ENCODE measurements around the gene MYO18A.
"Not testable (repeated sequence)": the region's sequence is repeated elsewhere in the genome, so short reads cannot be mapped to it uniquely, and the experiment has no call there.

The MYO18A gene

DNA sequence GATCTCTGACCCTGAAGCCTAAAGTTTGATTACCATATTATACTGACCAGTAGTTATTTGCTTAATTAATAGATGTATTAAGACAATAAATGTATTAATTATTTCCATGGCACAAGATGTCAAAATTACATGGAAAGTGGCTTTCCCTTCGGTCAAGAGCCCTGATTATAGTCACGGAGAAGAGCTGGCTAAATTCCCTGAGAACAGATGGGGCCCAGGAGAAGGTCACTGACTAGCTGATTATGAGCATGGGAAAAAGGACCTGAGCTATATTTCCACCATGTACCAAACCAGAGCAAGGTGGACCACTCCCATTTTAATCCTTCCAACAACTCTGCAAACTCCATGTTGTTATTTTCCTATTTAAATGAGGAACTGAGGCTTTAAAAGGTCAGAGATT, 12.9 kb upstream of the MYO18A start:
- no peak for DNase-seq

GRCh38 chr17:29190592-29191207, 10.5 kb upstream of the MYO18A start:
- no peak for DNase-seq

- DNase-seq, result no peak
Measured at GRCh38 chr17:29190039-29190438, 9.8 kb upstream of the MYO18A start.

DNA sequence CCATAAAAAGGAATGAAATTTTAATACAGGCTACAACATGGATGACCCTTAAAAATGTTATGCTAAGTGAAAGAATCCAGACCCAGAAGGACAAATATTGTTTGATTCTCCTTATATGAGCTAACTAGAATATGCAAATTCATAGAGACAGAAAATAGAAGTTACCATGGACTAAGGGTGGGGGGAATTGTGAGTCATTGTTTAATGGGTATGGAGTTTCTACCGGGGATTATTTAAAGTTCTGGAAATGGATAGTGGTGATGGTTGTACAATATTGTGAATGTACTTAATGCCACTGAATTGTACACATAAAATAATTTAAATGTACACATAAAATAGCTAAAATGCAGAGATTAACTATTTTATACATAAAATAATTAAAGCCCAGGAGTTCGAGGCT, 9.2 kb upstream of the MYO18A start:
- no peak for DNase-seq

GRCh38 chr17:29181226-29181625, 1.0 kb upstream of the MYO18A start:
- no peak for DNase-seq

- DNase-seq, result no peak
Measured at GRCh38 chr17:29180788-29181160, 576 bp upstream of the MYO18A start.

DNA sequence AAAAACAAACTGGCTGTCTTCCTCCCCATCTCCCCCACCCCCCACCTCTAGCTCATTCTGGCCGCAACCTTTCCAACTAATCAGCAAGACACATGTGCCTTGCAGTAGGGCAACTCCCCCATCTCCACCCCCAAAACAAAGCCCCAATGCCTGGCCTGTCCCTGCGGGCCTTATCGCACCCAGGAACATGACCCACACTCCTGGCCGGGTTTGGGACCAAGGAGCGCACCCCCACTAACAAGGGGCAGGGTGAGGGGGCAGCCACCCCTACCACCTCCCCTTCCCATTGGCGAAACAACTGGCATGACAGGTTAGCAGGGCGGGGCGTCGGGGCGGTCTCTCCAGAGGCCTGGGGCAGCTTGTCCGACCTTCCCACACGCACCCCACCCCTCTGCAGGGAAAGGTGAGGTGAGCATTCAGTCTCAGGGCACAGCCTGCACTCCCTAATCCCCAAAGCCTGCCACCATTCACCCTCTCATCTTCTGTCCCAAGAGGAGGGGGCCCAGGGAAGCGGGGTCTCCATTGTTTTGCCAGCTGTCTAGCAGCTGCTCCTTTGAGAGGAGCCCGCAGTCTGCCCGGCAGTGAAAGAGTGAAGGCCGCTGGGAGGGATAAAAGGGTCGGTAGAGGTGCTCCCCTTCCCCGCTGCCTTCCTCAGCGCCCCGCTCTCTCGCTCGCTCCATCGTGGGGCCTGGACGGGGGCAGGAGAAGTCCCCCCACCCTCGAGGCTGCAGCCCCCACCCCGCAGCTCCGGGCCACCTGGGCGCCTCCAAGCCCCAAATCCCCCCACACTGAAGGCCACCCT, 765 bp downstream of the MYO18A start:
- peak; percentile 63 for DNase-seq

- DNase-seq, result peak; percentile 20
Measured at GRCh38 chr17:29178750-29179231, 1.4 kb downstream of the MYO18A start.

DNA sequence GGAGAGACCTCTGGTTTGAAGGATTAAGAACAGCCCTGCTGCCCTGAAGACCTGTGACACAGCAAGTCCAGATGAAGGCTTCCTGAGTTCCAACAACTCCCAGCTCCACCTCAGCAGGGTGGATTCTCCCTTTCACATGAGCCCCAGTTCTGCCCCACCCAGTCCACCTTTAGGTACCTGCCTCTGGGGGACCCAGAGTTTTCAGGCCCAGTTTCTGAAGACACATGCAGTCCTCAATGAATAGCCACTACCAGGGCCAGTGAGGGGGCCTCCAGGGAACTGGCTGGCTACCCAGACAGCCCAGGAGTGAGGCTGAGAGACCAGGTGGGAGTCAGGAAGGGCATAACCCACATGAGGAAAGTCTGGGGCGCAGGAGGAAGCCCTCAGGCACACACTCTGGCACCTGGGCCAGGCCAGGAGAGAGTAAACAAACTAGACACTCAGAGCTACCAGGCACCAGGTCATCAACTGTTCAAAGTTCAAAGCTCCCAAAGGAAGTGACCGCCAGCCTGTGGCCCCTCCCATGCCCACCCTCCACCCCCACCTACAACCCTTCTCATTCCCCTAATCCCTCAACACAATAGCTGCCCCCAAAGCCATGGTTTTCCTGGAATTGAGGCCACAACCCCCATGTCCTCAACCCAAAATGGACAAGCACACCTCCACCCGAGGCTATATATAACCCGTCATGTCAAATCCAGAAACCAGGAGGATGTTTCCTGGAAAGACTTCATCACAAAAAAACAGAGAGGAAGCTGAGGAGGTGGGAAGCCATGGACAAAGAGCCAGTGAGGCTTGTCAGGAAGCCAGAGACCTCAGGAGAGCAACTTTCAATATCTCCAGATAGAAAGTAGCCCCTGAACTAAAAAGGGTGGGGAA, 2.1 kb downstream of the MYO18A start:
- peak; percentile 37 for DNase-seq

DNA sequence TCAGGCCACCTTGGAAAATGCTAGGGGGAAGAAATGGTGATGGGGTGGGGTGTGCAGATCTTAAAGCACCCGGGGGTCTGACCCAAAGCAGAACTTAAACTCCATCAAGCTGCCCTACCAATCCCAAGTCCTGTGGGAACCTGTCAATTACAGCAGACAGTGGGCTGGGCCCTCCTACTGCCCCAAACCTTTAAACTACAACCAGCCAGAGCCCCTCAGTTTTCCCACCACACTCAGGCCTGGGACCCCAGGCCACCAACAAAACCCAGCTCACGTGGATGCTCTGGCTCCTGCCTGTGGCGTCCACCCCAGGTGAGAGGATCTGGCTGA, 2.7 kb downstream of the MYO18A start:
- DNase-seq, result no peak

DNA sequence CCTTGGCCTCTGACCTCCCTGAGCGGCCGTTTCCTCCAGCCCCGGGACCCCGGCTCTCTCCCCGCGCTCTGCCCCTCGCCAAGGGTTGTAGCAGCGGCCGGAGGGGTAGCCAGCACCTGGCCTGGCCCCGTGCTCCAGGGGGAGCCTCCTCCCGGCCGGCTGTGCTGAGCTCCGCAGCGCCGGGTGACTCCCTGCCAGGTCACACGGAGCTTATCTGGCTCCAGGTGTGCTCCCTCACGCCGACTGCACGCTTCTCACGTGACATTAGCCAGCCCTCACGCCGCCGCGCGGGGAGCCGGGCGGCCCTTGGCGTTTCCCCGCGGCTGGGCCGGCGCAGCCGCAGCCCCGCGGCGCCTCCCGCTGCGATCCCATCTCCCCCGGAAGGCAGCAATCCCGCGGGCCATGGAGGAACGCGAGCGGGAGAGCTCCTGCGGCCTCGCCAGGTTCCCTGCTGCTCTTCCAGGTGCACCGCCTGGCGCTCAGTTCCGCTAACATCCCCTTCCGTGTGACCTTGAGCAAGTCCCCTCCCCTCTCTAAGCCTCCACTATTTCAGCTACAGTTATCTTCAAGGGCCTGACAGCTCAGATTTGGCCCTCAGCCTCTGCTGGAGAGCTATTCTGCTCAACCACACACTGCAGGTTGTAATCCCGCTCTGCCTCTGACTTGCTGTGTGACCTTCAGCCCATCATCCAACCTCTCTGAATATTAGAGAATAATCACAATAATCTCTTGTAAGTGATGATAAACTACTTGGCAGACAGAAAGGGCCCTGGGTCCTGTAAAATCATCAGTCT, 3.4 kb downstream of the MYO18A start:
- peak; percentile 53 for DNase-seq

DNA sequence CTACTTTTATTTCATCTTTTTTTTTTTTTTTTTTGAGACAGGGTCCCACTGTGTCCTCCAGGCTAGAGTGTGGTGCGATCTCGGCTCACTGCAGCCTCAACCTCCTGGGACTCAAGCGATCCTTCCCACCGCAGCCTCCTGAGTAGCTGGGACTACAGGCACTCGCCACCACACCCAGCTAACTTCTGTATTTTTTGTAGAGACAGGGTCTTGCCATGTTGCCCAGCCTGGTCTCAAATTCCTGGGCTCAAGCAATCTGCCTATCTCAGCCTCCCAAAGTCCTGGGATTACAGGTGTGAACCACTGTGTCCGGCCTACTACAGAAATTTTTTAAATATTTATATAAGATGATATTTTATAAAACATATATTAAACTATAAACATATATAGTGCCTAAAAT, 4.8 kb downstream of the MYO18A start:
- no peak for DNase-seq

GRCh38 chr17:29172589-29172988, 7.6 kb downstream of the MYO18A start:
- DNase-seq, result no peak

DNA sequence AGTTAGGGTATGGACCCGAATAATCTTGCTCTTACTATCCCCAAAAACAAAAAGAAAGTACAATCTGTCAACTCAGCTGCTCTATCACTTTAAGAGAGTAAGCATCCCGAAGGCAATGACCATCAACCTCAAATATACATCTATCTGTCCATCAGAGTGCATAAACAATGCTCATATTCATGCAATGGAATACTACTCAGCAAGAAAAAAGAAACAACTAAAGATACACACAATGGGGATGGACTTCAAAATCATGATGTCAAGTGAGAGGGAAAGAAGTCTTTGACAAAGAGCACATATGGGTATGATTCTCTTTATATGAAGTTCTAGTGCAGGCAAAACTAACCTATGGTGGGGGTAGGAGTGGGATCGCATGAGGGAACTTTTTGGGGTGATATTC, 9.5 kb downstream of the MYO18A start:
- DNase-seq, result no peak

GRCh38 chr17:29169806-29170591, 10.2 kb downstream of the MYO18A start:
- DNase-seq, result no peak

GRCh38 chr17:29168759-29169126, 11.5 kb downstream of the MYO18A start:
- not testable (repeated sequence) for DNase-seq

- no peak for DNase-seq
Measured at GRCh38 chr17:29168079-29168758, 12.0 kb downstream of the MYO18A start.

- no peak for DNase-seq
Measured at GRCh38 chr17:29167393-29168078, 12.7 kb downstream of the MYO18A start.

DNA sequence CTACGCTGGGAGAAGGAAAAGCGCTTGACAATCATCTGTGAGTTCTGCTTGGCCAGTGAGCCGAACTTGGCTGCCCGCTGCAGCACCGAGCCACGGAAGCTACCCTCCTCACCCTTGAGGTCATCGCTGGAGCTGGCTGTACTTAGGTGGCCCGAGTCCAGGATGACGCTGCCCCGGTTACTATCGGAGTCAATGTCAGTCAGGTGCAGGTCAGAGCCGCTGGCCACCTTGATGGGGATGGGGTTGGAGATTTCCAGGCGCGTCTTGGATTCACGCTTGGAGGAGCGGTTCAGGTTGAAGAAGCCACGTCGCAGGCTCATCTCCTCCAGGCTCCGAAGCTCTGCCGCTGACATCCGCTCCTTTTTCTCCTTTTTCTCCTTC, 13.7 kb downstream of the MYO18A start:
- DNase-seq, result no peak

DNA sequence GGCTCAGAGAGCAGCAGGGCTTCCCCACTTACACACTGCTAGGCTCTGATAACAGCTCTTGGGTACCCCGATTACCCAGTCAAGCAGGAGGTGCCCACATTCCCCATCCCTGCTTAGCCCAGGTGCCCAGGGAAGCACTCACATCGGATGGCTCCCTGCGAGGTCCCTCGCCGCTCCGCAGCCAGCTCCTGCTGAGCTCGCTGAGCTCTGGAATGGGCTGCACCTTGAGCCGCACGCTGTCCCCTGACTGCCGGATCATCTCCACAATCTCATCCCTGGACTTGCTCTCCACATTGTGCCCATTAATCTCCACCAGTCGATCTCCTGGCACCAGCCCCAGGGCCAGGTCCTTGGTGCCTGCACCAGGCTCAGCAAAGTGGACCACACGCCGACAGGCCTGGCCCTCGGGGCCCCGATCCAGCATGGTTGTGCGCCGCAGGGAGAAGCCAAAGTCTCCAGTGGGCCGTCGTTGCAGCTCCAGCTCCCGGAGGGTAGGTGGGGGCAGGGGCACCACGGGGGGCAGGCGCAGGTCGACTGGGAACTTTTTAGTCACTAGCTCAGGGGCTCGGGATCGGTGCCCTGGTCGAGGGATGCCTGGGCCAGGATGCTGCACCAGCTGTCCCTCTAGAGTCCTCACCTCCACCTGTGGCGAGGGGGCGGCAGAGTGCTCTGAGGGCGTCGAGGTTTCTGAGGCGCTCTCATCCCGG, 14.2 kb downstream of the MYO18A start:
- DNase-seq, result no peak

Measured in DMS153 (cell line).